SKM-1 (cell line): ENCODE results near the gene CAPN11.
"Not testable (repeated sequence)": the region's sequence is repeated elsewhere in the genome, so short reads cannot be mapped to it uniquely, and the experiment has no call there.

ENCODE experiments used
- DNase-seq: peaks from one replicate; lab custom pipeline; 2025; ENCODE audit not compliant: unreplicated experiment; lab: John Stamatoyannopoulos, UW

CAPN11 gene

DNA sequence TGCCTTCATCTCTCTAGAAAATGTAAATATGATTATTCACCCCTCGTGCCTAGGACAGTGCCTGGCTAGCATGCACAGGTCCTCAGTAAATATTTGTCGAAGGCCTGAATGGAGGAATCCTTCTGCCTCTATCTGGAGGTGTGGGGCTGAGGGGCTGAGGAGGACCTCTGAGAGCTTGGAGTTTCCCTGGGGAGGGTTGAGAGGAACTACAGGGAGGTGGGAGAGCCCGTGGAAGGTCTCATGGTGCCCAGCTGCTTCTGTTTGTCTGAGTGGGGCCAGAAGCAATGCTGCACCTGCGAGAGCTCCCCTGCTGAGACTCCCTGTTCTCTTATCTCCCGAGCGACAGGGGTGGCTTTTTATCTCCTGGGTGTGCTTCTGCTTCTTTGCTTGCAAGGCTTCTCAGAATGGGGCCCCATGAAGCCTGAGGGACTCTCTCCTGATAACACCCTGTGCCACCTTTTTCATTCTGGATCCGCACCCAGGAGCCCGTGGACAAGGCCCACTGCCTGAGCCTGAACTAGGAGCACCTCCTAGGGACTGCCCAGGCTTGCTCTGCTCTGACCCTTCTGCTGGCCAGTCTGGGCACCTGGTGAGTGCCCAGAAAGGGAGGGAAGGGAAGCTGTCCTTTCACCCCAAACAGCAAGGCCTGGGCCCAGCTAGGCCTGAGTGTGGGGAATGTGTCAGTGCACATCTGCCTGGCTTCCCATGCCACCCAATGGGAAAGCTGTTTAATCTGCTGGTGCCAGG is 67.1 kb downstream of the CAPN11 start:
- DNase-seq: no peak

DNA sequence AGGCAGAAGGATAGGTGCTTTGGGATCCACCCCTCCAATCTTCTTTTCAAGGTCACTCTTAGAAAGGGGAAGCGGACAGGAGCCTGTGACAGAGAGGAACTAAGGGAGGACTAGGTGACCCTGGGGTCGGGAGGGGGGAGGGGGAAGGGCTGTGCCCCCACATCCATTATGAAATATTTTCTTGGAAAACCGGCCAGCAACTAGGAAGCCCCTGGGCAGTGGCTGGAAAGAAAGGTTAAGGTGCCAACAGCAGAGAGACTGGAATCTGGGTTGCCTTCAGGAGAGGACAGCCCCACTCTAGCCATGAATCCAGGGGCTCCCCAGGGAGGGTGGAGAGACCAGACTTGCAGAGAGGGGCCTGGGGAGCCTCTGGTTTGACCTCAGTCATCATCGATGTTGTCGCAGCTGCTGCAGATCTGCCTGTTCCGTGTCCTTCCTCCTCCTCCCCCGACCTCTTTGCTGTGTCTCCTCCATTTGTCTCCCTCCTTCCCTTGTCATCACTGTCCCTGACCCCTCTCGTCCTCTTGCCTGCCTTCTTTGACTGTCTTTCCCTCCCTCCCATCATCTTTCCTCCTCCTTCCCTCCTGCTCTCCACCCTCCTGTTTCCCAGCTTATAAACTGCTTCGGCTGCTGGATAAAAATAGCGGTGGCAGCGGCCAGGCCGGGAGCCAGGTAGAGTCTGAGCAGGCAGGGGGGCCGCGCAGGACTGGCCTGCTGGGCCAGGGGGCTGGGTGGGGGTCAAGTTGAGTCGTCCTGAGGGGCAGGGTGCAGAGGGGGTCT is 67.9 kb downstream of the CAPN11 start:
- DNase-seq: no peak

DNA sequence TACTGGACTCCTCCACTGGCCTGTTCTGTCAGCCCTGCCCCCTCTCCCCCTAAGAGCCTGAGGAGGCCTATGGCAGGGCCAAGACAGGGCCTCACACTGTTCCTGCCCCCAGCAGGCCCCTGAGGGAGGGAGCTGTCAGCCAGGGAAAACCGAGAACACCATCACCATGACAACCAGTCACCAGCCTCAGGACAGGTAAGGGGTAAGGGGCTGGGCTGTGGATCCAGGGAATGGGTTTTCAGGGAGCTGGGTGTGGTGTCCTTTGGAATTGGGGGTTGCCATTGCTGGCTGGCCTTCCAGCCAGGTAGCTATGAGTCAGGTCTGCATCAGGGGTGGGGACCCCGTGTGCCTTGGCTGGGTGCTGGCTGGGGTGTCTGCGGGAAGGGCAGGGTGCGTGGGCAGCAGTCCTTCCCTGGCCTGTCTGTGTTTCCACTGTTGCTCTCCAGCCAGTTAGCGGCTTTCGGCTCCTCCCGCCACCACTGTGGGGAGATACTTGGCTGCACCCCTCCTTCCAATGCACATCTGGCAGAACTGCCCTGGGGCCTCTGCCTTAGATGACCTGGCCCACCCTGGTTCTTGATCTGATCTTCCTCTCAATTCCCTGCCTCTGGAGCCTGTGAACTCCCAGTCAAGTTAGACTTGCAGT is 68.7 kb downstream of the CAPN11 start:
- no peak for DNase-seq

DNA sequence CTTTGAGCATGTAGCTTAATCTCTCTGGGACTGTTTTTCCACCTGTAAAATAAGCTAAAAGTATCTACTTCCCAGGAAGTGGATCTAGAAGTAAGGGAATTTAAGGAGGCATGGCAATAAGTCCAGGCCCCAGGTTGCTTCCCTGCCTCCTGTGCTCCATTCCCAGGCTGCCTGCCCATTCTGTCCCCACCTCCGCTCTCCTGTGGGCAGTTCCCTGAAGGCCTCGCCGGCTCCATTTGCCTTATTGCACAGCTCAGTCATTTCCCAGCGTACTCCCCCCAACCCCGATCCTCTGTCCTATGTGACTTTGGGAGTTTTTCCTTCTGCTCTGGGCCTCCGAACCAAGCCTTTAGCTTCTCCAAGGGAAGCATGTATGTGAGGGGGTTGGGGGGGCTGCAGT is 69.4 kb downstream of the CAPN11 start:
- no peak for DNase-seq

DNA sequence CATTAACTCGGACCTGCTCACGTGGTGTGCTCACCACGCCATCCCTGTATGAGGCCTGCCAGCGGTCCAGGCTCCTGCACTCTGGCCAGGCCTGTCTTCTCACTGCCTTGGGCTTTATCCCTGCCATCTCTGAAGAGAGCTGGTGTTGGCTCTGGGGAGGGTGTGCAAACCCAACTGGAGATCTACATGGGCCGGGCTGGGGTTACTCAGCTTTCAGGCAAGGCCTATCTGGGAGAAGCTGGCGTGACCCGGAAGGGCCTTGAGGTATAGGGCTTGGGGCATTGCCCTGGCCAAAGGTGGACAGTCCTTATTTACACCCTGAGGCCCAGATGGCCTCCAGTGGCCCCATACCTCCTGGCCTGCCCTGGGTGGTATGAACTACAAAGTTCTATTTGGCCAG is 69.8 kb downstream of the CAPN11 start:
- no peak for DNase-seq

DNA sequence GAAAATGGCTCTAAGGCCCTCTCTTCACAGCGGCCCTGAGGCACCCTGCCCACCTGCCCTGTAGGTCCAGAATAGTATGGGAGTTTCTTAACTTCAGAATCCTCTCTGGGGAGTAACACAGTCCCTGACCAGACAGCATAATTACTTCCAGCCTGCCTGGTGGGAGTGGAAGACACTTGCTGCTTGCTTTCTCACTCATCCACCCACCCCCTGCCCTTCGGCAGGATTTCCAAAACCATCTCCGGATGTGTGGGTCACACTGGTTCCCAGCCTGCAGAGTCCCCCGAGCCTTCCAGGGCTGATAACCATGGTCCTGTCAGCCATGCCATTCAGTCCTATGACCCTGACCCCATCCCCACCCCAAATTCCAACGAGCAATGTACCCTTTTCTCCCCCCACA is 70.2 kb downstream of the CAPN11 start:
- no peak for DNase-seq

DNA sequence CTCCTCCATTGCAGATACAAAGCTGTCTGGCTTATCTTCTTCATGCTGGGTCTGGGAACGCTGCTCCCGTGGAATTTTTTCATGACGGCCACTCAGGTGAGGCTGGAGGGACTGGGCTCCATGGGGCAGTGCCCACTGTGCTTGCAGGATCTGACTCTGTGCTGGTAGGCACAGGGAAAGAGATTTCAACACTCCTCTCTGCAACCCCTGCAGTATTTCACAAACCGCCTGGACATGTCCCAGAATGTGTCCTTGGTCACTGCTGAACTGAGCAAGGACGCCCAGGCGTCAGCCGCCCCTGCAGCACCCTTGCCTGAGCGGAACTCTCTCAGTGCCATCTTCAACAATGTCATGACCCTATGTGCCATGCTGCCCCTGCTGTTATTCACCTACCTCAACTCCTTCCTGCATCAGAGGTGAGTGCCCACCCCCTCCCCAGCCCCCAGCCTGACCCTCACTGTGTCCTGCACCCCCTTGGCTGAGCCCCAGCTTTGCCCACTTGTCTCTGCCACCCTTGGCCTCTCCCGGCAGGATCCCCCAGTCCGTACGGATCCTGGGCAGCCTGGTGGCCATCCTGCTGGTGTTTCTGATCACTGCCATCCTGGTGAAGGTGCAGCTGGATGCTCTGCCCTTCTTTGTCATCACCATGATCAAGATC is 70.9 kb downstream of the CAPN11 start:
- no peak for DNase-seq

DNA sequence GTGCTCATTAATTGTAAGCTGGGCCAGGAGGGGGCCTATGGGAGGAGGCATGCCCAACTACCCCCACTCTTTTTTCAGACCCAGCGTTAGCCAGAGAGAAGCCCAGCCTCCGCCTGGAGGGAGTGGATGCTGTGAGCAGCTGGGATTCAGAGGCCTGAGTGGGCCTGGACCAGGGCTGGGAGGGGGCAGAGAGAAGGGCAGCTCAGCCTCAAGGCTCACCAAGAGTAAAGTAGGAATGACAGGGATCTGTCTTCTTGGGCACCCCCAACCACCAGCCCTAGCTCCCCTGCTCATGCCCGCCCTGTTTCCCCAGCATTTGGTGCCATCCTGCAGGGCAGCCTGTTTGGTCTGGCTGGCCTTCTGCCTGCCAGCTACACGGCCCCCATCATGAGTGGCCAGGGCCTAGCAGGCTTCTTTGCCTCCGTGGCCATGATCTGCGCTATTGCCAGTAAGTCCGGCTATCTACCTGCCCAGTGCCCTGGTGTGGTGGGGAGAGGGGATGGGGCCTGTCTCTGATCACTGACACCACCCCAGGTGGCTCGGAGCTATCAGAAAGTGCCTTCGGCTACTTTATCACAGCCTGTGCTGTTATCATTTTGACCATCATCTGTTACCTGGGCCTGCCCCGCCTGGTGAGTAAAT is 71.5 kb downstream of the CAPN11 start:
- no peak for DNase-seq

DNA sequence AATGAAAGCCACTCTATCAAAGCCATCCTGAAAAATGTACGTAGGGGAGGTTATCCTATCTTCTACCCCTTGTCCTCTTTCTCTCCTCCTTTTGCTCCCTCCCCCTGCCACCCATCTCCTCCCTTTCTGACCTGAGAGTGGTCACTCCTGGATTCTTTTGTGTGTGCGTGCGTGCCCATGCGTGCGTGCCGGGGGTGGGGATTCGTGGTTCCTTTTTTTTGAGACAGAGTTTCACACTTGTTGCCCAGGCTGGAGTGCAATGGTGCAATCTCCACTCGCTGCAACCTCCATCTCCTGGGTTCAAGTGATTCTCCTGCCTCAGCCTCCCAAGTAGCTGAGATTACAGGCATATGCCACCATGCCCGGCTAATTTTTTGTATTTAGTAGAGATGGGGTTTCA is 72.8 kb downstream of the CAPN11 start:
- not testable (repeated sequence) for DNase-seq

DNA sequence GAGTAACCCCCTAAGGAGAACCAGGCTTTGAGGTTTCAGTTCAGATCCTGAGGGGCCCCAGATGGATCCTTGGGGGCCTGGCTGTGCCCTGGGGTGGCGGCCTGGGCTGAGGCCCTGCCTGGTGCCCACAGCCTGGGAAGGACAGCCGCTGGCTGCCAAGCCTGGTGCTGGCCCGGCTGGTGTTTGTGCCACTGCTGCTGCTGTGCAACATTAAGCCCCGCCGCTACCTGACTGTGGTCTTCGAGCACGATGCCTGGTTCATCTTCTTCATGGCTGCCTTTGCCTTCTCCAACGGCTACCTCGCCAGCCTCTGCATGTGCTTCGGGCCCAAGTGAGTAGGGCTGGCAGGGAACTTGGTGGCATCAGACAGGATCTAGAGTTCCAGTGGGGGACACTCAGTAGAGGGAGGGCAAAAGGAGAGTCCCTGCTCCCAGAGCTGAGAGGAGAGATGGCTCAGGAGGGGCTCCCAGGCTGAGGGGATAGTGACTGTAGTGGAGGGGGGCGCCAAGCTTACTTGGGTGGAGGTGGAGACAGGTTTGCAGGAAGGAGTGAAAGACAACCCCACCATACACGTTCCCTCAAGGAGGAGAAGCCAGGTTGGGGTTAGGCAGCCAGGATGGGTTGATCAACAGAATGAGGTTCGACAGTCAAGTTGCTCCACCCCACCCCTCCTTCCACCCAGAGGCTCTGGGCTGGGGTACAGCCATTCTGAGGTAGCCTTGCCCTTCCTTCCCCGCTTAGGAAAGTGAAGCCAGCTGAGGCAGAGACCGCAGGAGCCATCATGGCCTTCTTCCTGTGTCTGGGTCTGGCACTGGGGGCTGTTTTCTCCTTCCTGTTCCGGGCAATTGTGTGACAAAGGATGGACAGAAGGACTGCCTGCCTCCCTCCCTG is 74.3 kb downstream of the CAPN11 start:
- DNase-seq: no peak

DNA sequence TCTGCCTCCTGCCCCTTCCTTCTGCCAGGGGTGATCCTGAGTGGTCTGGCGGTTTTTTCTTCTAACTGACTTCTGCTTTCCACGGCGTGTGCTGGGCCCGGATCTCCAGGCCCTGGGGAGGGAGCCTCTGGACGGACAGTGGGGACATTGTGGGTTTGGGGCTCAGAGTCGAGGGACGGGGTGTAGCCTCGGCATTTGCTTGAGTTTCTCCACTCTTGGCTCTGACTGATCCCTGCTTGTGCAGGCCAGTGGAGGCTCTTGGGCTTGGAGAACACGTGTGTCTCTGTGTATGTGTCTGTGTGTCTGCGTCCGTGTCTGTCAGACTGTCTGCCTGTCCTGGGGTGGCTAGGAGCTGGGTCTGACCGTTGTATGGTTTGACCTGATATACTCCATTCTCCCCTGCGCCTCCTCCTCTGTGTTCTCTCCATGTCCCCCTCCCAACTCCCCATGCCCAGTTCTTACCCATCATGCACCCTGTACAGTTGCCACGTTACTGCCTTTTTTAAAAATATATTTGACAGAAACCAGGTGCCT is 75.0 kb downstream of the CAPN11 start:
- no peak for DNase-seq
